Lung (tissue), 12 donors: ENCODE results near the gene TACR3. TPM values are rescaled to one million over a fixed set of nuclear protein-coding genes. Genes with fewer than 3 reads are reported as not detected.
"Not testable (repeated sequence)": the region's sequence is repeated elsewhere in the genome, so short reads cannot be mapped to it uniquely, and the experiment has no call there.

Experiments
- ATAC-seq: fragments of 200-7000 bp; cut with Tn5 transposase; one replicate; pipeline ENCODE4 v1.9.1; 2020; ENCODE audit warnings: moderate number of reproducible peaks; ENCODE audit not compliant: insufficient read depth, low FRiP score
- DNase-seq, 3 donors: peaks; one replicate each; pipeline ENCODE4 v3.0.0-alpha.2; 2013 to 2017
- H3K27ac ChIP-seq, 2 donors: one replicate each; pipeline ENCODE4 v1.5.1; 2013; ENCODE audit warnings: mild to moderate bottlenecking in 2 of 2, moderate library complexity in 2 of 2, control low read depth in 1 of 2, inconsistent platforms in 1 of 2, low read depth in 1 of 2, low read length in 1 of 2
- H3K27me3 ChIP-seq, 3 donors: one replicate each; pipeline ENCODE4 v1.5.1; 2013; ENCODE audit warnings: low read length in 2 of 3; ENCODE audit not compliant: control insufficient read depth in 3 of 3, insufficient read depth in 3 of 3
- H3K36me3 ChIP-seq, 4 donors: one replicate each; pipeline ENCODE4 v1.5.1; 2013; ENCODE audit warnings: low read length in 4 of 4, mild to moderate bottlenecking in 1 of 4, moderate library complexity in 1 of 4; ENCODE audit not compliant: control insufficient read depth in 4 of 4, insufficient read depth in 4 of 4
- H3K4me1 ChIP-seq, 5 donors: one replicate each; pipeline ENCODE4 v1.5.1; 2013; ENCODE audit warnings: low read length in 5 of 5, mild to moderate bottlenecking in 2 of 5, moderate library complexity in 1 of 5; ENCODE audit not compliant: control insufficient read depth in 5 of 5, insufficient read depth in 5 of 5
- H3K4me3 ChIP-seq: one replicate; pipeline ENCODE4 v1.5.1; 2013; ENCODE audit warnings: mild to moderate bottlenecking, control low read depth, moderate library complexity
- H3K9ac ChIP-seq, 2 donors: one replicate each; pipeline ENCODE4 v1.5.1; 2013; ENCODE audit warnings: low read length in 2 of 2, control low read depth in 1 of 2; ENCODE audit not compliant: insufficient read depth in 1 of 2
- H3K9me3 ChIP-seq, 4 donors: one replicate each; pipeline ENCODE4 v1.5.1; 2013; ENCODE audit warnings: low read length in 3 of 4, mild to moderate bottlenecking in 1 of 4, moderate library complexity in 1 of 4; ENCODE audit not compliant: control insufficient read depth in 4 of 4, insufficient read depth in 3 of 4
- WGBS, 2 donors: extraction: QIAGEN DNeasy Blood & Tissue Kit; methylation state at CpG; one replicate each; pipeline ENCODE4 v1.1.7; 2013; 5-methylcytosine and 5-hydroxymethylcytosine counted together
- polyA plus RNA-seq, 2 donors: library from polyadenylated mRNA; stranded (reverse); fragments of 200-250 nt; gene quantifications; one replicate each; pipeline ENCODE4 v1.2.1, GENCODE V29; 2013
- total RNA-seq, 2 donors: library from RNA; depleted of rRNA in 1 of 2; stranded (reverse); fragments of >200 nt in 1 of 2; gene quantifications; one replicate each; pipeline ENCODE4 v1.2.1, GENCODE V29; 2014 to 2021
- TF ChIP-seq, protein P1 (sequence below): IDR thresholded peaks from 2 replicates; pipeline ENCODE4 v1.5.1; 2012; ENCODE audit warnings: mild to moderate bottlenecking; ENCODE audit errors: control extremely low read depth, extremely low read depth
- donor health status: control.
- donor health status: control.
- donor health status: Bipolar disorder and iron deficiency.
- donor health status: healthy.
- donor health status: DM: yes; HTN: yes; CAD: no.

TACR3 gene
- total and polyA plus RNA-seq, 4 donors: 0.01 to 0.11 (median 0.05) TPM

DNA sequence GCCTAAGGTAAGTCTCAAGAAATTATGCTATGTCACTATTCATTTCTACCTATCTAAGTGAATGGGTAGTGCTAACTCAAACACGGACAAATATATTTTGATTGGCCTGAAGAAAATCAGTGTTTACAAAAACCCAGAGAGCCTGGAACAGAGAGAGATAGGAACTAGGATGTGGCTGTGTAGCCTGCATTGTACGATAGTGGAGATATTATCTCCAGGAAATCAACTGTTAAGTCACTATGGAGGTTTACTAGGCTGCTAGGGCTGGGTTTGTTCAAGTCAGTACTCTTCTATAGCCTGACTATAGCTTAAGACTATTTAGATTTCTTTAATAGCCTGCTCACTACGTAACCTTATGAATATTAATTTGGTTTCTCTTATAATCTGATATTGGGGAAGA is 127.9 kb downstream of the TACR3 start:
- Histone ChIP-seq H3K4me1 (no peaks in the 10 kb centered on the region), H3K27me3 (no peaks in the 10 kb centered on the region), H3K9ac (no peak overlapping the region), H3K4me3 (no peak overlapping the region), H3K36me3 (no peaks in the 10 kb centered on the region), H3K27ac (no peak overlapping the region), H3K9me3 (peaks cover 0 to 2% (median 0%) of the 10 kb centered on the region in 4 donors)
- WGBS, 2 donors: 30 to 46% methylated on average over 3 of the region's 3 CpGs
- ATAC-seq: no peak
- peak in 1 of 3 donors; percentile 2 for DNase-seq
- TF ChIP-seq, protein P1, sequence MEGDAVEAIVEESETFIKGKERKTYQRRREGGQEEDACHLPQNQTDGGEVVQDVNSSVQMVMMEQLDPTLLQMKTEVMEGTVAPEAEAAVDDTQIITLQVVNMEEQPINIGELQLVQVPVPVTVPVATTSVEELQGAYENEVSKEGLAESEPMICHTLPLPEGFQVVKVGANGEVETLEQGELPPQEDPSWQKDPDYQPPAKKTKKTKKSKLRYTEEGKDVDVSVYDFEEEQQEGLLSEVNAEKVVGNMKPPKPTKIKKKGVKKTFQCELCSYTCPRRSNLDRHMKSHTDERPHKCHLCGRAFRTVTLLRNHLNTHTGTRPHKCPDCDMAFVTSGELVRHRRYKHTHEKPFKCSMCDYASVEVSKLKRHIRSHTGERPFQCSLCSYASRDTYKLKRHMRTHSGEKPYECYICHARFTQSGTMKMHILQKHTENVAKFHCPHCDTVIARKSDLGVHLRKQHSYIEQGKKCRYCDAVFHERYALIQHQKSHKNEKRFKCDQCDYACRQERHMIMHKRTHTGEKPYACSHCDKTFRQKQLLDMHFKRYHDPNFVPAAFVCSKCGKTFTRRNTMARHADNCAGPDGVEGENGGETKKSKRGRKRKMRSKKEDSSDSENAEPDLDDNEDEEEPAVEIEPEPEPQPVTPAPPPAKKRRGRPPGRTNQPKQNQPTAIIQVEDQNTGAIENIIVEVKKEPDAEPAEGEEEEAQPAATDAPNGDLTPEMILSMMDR: no peak

- Histone ChIP-seq H3K9me3 (no peaks in the 10 kb centered on the region), H3K4me3 (no peak overlapping the region), H3K9ac (no peak overlapping the region), H3K27ac (no peak overlapping the region), H3K4me1 (no peaks in the 10 kb centered on the region), H3K27me3 (no peaks in the 10 kb centered on the region), H3K36me3 (no peaks in the 10 kb centered on the region)
- WGBS, 2 donors: 86 to 96% methylated on average over 4 of the region's 4 CpGs
- DNase-seq (no peak), ATAC-seq (no peak)
- TF ChIP-seq, protein P1: no peak
Observed at GRCh38 chr4:103567591-103567990, 152.2 kb downstream of the TACR3 start.

- ATAC-seq, H3K9me3 ChIP-seq, H3K27me3 ChIP-seq, H3K4me1 ChIP-seq, H3K27ac ChIP-seq, H3K9ac ChIP-seq, H3K4me3 ChIP-seq, H3K36me3 ChIP-seq, DNase-seq: not testable (repeated sequence)
- WGBS, 2 donors: 75 to 80% methylated on average over 3 of the region's 5 CpGs
Observed at GRCh38 chr4:103559178-103559577, 160.6 kb downstream of the TACR3 start.
